HG03378 (cell line): ENCODE measurements around the gene KIF5A.
A peak's percentile ranks its signal among the peaks of the same experiment; 100 is the strongest.

Experiments used
- ATAC-seq: cut with Tn5 transposase; IDR thresholded peaks from one replicate; pipeline ENCODE4 v1.9.1; 2021; ENCODE audit warnings: mild to moderate bottlenecking, moderate library complexity; ENCODE audit not compliant: unreplicated experiment

Gene KIF5A

GRCh38 chr12:57628280-57629191 is 78.7 kb downstream of the KIF5A start:
- no peak for ATAC-seq

DNA sequence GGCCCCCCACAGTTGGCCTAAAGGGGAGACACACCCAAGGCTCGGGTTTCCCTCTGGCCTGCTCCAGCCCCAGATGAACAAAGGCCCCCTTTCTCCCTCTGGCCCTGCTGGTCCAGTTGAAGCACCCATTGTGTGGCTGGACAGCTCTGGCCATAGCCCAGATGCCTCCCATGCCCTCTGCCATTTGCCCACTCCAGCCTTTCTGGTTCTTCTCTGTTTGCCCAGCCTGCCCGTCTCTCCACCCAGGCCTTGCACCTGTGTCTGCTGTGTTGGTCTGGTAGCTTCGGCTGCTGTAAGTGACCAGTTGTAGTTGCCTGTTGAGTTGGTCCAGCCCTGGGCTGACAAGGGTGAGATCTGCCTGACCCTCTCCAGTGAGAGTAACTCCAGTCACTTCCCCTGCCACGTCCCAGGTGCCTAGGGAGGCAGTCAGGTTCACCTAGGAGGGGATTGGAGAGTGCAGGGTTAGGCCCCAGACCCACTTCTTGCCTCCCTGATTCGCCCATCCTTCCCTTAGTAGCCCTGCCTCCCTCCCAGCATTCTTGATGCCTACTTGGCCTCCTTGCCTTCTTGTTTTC is 80.1 kb downstream of the KIF5A start:
- ATAC-seq, result no peak

DNA sequence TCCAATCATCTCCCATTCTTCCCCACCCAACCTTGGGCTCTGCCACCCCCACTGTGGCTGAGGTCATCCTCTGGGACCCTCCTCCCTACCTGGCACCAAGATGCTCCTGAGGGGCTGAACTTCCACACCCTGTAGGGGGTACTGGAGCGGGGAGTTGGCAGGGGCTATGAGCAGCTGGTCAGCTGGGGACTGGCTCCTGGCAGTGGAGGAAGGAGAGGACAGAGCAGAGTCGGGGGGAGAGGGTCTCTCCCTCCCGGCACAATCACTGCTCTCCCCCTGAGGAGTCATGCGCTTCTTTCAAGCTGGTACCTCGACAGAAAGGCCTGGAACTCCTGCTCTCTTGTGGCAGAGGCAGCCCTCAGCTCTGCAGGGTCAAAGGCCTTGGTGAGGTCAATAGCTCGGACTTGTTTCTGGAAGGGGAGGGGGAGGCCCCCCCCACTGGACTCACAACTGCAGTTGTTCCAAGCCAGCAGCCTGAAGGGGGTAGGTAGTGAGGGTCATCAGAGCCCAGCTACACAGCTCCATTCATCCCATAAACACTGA is 81.1 kb downstream of the KIF5A start:
- no peak for ATAC-seq

DNA sequence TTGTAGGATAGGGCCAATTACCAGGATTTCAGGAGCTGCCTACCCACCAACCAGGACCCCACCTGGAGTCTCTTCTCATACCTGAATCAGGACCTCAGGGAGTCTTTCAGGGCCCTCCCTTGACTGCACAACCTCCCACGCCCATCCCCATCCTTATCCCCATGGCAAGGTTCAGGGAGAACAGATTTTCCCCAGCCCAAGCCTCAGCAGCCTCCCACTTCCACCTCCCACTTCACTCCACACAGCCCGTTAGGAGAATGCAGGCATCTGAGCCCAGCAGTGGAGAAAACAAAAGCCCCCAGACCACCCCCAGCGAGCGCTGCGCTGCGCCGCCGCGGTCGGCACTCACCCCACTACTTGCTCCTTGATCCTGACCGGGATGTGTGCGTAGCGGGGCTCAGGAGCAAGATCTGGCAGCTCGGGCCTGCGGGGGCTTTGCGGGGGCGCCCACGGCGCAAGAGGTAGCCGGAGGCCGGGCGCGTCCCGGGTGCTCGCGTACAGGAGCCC is 81.8 kb downstream of the KIF5A start:
- ATAC-seq, result no peak

DNA sequence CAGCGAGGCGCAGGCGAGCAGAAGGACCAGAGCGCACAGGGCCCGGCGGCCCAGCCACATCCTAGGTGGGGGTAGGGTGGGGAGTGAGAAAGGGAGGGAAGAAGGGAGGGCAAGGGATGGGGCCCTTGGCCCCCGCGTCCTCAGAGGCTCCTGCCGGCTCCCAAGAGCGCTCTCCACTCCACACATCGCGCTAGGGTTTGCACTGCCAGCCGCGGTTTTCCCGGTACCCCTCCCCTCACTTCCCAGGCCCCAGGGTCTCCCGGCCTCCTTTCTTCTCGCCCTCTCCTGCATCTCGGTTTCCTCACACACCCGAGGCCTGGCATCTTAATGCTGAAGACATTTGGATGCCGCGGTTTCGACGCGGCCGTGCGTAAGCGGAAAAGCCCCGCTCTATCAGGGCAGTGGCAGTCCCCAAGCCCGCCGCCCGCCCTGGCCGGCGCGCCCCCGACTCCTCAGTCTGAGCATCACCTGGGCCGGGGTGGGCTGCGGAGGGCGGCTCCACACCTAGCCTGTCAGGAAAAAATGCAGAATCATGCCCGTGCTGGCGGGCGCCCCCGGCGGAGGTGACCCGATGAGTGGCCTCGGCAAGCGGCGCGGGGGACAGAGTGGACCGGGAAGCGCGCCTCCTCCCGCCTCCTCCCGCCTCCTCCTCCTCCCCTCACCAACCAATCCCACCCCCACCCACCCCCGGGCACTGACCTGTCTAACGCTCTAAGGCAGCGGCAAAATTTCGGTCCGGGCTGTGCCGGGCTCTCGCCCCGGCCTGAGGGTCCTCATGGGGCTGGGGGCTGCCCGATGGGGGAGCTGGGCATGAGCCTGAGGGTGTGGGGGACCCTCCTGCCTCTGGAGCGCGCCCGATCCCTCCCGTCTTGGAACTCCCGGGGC is 82.5 kb downstream of the KIF5A start:
- ATAC-seq, result no peak

DNA sequence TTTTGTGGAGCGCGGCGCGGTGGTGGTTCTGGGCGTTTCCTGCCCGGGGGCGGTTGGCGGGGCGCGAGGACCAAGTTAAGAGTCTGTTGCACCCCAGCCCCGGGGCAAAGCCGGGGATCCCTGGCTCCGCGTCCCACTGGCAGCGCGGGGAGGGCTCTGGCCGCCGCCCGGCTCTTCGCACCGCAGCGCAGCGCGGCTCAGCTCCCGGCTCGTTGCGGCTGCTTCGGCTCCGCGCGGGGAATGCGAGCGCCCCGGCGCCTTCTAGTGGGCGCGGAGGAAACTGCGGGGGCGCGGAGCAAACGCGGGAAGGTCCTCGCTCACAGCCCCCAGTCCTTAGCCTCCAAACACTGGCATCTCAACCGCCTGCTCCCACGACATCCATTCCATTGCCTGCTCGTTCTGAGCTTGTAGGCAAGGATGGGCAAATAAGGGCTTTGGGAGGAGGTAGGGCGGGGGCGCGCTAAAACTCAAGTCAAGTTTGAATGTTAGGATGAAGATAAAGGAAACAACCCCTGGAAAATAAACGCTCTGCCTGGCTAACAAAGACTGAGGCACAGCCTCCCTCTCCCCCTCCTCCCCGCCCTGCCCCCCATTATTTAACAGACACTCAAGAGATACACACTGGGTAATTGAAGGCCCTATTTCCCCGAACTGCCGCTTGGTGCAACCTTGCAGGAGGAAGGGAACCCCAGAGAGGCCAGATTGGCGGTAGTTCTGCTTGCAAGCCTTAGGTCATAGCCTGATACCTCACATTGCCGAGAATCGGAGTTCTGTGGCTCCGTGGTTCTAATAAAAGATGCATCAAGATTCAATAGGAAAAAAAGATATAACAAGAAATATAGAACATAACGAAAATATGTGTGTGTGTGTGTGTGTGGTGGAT is 83.4 kb downstream of the KIF5A start, which contains the start of gene B4GALNT1:
B4GALNT1 (minus strand) TSS at position 244 of the 883 bp plus-strand sequence. CDS start 1,069 bp downstream, outside the sequence.
- ATAC-seq, result peak; percentile 61
